ENCODE measurements around the gene DYSF. TPM values are rescaled to one million over a fixed set of nuclear protein-coding genes. Genes with fewer than 3 reads are reported as not detected.

The DYSF gene
- total RNA-seq, 1 experiment from 2014 or later = 5.5 TPM

DNA sequence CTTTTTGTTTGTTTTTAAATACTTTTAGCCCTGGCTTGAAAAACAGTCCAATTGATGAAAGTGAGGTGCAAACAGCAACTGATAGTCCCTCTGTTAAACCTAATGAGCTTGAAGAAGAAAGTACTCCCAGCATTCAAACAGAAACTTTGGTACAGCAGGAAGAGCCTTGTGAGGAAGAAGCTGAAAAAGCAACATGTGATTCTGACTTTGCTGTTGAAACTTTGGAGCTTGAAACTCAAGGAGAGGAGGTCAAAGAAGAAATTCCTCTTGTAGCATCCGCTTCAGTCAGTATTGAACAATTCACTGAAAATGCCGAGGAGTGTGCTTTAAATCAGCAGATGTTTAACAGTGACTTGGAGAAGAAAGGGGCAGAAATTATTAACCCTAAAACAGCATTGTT, 30.6 kb upstream of the DYSF start:
- Mint-ChIP-seq H3K4me3 (no peak overlapping the region), H3K9me3 (no peaks in the 10 kb centered on the region), H3K27me3 (ENCODE audit: low read depth) (no peaks in the 10 kb centered on the region), H3K27ac (peak overlapping the region in 1 of 3 experiments; percentile 48; a peak in 2 of 7 replicates), H3K36me3 (ENCODE audit: insufficient read depth in 1 of 3, low read depth in 3 of 3) (peaks cover 27 to 52% (median 49%) of the 10 kb centered on the region in 3 experiments; a peak in 6 of 7 replicates), H3K4me1 (peaks cover under 1 to 8% of the 10 kb centered on the region in 2 experiments)
- no peak overlapping the region for H3K9ac ChIP-seq (ENCODE audit: extremely low read depth, insufficient read length, low read length)
- H2BK12ac ChIP-seq (ENCODE audit: insufficient read length, low read depth, low read length) = no peak overlapping the region
- no peak overlapping the region for H2AFZ ChIP-seq (ENCODE audit: low read length)
- no peak overlapping the region for H3K23ac ChIP-seq (ENCODE audit: insufficient read length, low read depth, low read length)
- H3K27me3 ChIP-seq (ENCODE audit: insufficient read depth, low read length) = no peaks in the 10 kb centered on the region
- no peak overlapping the region for H2BK120ac ChIP-seq (ENCODE audit: low read depth, low read length, poor library complexity, severe bottlenecking)
- H3K23me2 ChIP-seq (ENCODE audit: insufficient read length, low read depth, low read length, poor library complexity, severe bottlenecking) = no peaks in the 10 kb centered on the region
- WGBS (ENCODE audit: extremely low coverage, insufficient read length, low lambda C conversion rate) = no CpG with 5 or more reads among the region's 2 CpGs
- H4K20me1 ChIP-seq (ENCODE audit: control insufficient read depth, insufficient read depth, insufficient read length) = no peaks in the 10 kb centered on the region
- H3K79me2 ChIP-seq (ENCODE audit: insufficient read depth, low read length) = no peaks in the 10 kb centered on the region
- no peak overlapping the region for H3T11ph ChIP-seq (ENCODE audit: low read length)
- DNase-seq = no peak
- no peak overlapping the region for H3K18ac ChIP-seq (ENCODE audit: insufficient read length, low read depth, low read length)
- H3K4me1 ChIP-seq (ENCODE audit: insufficient read depth, low read length) = no peaks in the 10 kb centered on the region
- no peak overlapping the region for H2BK15ac ChIP-seq (ENCODE audit: low read depth, low read length)
- H2AK5ac ChIP-seq (ENCODE audit: insufficient read length, low read length) = no peak overlapping the region
- no peak overlapping the region for H3K56ac ChIP-seq (ENCODE audit: insufficient read length, low read depth, low read length)
- TF ChIP-seq, protein P1, sequence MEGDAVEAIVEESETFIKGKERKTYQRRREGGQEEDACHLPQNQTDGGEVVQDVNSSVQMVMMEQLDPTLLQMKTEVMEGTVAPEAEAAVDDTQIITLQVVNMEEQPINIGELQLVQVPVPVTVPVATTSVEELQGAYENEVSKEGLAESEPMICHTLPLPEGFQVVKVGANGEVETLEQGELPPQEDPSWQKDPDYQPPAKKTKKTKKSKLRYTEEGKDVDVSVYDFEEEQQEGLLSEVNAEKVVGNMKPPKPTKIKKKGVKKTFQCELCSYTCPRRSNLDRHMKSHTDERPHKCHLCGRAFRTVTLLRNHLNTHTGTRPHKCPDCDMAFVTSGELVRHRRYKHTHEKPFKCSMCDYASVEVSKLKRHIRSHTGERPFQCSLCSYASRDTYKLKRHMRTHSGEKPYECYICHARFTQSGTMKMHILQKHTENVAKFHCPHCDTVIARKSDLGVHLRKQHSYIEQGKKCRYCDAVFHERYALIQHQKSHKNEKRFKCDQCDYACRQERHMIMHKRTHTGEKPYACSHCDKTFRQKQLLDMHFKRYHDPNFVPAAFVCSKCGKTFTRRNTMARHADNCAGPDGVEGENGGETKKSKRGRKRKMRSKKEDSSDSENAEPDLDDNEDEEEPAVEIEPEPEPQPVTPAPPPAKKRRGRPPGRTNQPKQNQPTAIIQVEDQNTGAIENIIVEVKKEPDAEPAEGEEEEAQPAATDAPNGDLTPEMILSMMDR (conservative IDR thresholded peaks at IDR 0.05) = no peak
- no peak overlapping the region for H4K8ac ChIP-seq (replicated peaks; ENCODE audit: insufficient read length, low read depth, low read length)
- H4K5ac ChIP-seq (ENCODE audit: insufficient read length, low read depth, low read length) = no peak overlapping the region
- H4K91ac ChIP-seq (ENCODE audit: insufficient read length, low read depth, low read length) = no peak overlapping the region
- H3K27ac ChIP-seq (ENCODE audit: insufficient read length, low read depth, low read length) = no peak overlapping the region
- H3K4ac ChIP-seq (ENCODE audit: low read depth, low read length) = no peak overlapping the region
- H2BK5ac ChIP-seq (ENCODE audit: insufficient read length, low read length) = no peak overlapping the region
- H2BK20ac ChIP-seq (ENCODE audit: low read depth, low read length, poor library complexity, severe bottlenecking) = no peak overlapping the region
- no peak overlapping the region for H3K4me2 ChIP-seq (ENCODE audit: insufficient read depth, insufficient read length, low read length)
- no peak overlapping the region for H3K14ac ChIP-seq (ENCODE audit: insufficient read depth, low read length)
- H3K9me3 ChIP-seq (ENCODE audit: control insufficient read depth, low read depth, low read length) = no peaks in the 10 kb centered on the region
- peaks cover under 1% of the 10 kb centered on the region for H3K79me1 ChIP-seq (ENCODE audit: insufficient read depth, low read depth, low read length, poor library complexity, severe bottlenecking)

Measured in H9 (cell line).